SK-N-SH (cell line): Measurements from ENCODE around the gene RASSF9. TPM values are rescaled to one million over a fixed set of nuclear protein-coding genes. Genes with fewer than 3 reads are reported as not detected.

Experiments used
- CTCF ChIA-PET: fragments of 300-600, 350-600 bp; formaldehyde crosslinking; extraction: SDS; loops from one replicate; lab custom pipeline; 2021; lab: Yijun Ruan, JAX
- POLR2A ChIA-PET: fragments of 350-600 bp; sonication (Branson Sonifier 250); formaldehyde crosslinking; extraction: SDS; loops from one replicate; lab custom pipeline; 2020; ENCODE audit warnings: antibody characterized with exemption, inconsistent platforms; lab: Yijun Ruan, JAX
- DNase-seq: peaks from one replicate; pipeline ENCODE4 v3.0.0; 2012
- H2AFZ ChIP-seq: fragments of 200-600 bp; sonication (generic); 2 replicates; pipeline ENCODE4 v1.8.1; 2016; ENCODE audit warnings: antibody characterized with exemption, mild to moderate bottlenecking, low read depth
- H3F3A ChIP-seq: fragments of 200-600 bp; sonication (generic); replicated peaks from 2 replicates; pipeline ENCODE3; 2016; ENCODE audit warnings: antibody characterized with exemption, mild to moderate bottlenecking; ENCODE audit not compliant: insufficient read depth
- H3K27ac ChIP-seq, 2 experiments: fragments of 200-500 bp in 1 of 2; fragments of 200-600 bp in 1 of 2; sonication (Bioruptor generic) in 1 of 2; sonication (generic), shearing (Covaris generic) in 1 of 2; 2 replicates each; pipeline versions ENCODE4 v1.5.1 to v1.6.1; 2014 to 2016; ENCODE audit warnings: low read depth in 2 of 2, inconsistent platforms in 1 of 2, low read length in 1 of 2, mild to moderate bottlenecking in 1 of 2, mixed read lengths in 1 of 2
- H3K27me3 ChIP-seq: fragments of 200-600 bp; sonication (generic), shearing (Covaris generic); 2 replicates; pipeline ENCODE4 v1.6.1; 2016; ENCODE audit warnings: mixed run types; ENCODE audit not compliant: insufficient read depth
- H3K36me3 ChIP-seq, 2 experiments: fragments of 200-500 bp in 1 of 2; fragments of 200-600 bp in 1 of 2; sonication (Bioruptor generic) in 1 of 2; sonication (generic) in 1 of 2; replicated peaks in 1 of 2; 2 replicates each; pipeline versions ENCODE3 to v1.5.1; 2014 to 2016; ENCODE audit warnings: low read length in 1 of 2, mild to moderate bottlenecking in 1 of 2; ENCODE audit not compliant: insufficient read depth in 2 of 2, control insufficient read depth in 1 of 2
- H3K4me1 ChIP-seq, 2 experiments: fragments of 200-500 bp in 1 of 2; fragments of 200-600 bp in 1 of 2; sonication (Bioruptor generic) in 1 of 2; sonication (generic), shearing (Covaris generic) in 1 of 2; 2 replicates each; pipeline versions ENCODE4 v1.5.1 to v1.6.1; 2014 to 2016; ENCODE audit warnings: low read depth in 1 of 2, low read length in 1 of 2, mixed run types in 1 of 2; ENCODE audit not compliant: insufficient read depth in 2 of 2, control insufficient read depth in 1 of 2
- H3K4me2 ChIP-seq: fragments of 200-600 bp; sonication (generic), shearing (Covaris generic); 2 replicates; pipeline ENCODE4 v1.6.1; 2017; ENCODE audit warnings: mixed run types
- H3K4me3 ChIP-seq, 2 experiments: fragments of 200-500 bp in 1 of 2; fragments of 200-600 bp in 1 of 2; sonication (Bioruptor generic) in 1 of 2; sonication (generic), shearing (Covaris generic) in 1 of 2; 2 replicates each; pipeline versions ENCODE4 v1.5.1 to v1.8.1; 2014 to 2016; ENCODE audit warnings: low read depth in 2 of 2, inconsistent platforms in 1 of 2, low read length in 1 of 2, mild to moderate bottlenecking in 1 of 2, mixed read lengths in 1 of 2, moderate library complexity in 1 of 2
- H3K79me2 ChIP-seq: fragments of 200-600 bp; sonication (generic); 2 replicates; pipeline ENCODE4 v1.8.1; 2017; ENCODE audit warnings: mild to moderate bottlenecking; ENCODE audit not compliant: insufficient read depth
- H3K9ac ChIP-seq: fragments of 200-600 bp; sonication (generic); 2 replicates; pipeline ENCODE4 v1.6.1; 2017; ENCODE audit warnings: mixed run types
- H3K9me2 ChIP-seq: fragments of 200-600 bp; sonication (generic); 2 replicates; pipeline ENCODE4 v1.6.1; 2017; ENCODE audit warnings: mixed run types
- H3K9me3 ChIP-seq: fragments of 200-600 bp; sonication (generic); 2 replicates; pipeline ENCODE4 v1.6.1; 2017; ENCODE audit warnings: mixed run types, mild to moderate bottlenecking, moderate library complexity
- H4K20me1 ChIP-seq: fragments of 200-600 bp; sonication (generic); 2 replicates; pipeline ENCODE4 v1.6.1; 2017; ENCODE audit warnings: mild to moderate bottlenecking, mixed run types; ENCODE audit not compliant: insufficient read depth
- EZH2phosphoT487 ChIP-seq: fragments of 200-600 bp; sonication (generic); IDR thresholded peaks from 2 replicates; pipeline ENCODE4 v1.6.1; 2017; ENCODE audit warnings: low read depth, mixed run types, mild to moderate bottlenecking, antibody characterized with exemption, moderate library complexity, borderline replicate concordance
- FOSL2 ChIP-seq: IDR thresholded peaks from 2 replicates; pipeline ENCODE4 v1.4.0; 2012; ENCODE audit warnings: low read depth, mild to moderate bottlenecking, moderate library complexity, borderline replicate concordance
- FOXJ3 ChIP-seq: sonication (generic); formaldehyde crosslinking; IDR thresholded peaks from 2 replicates; pipeline ENCODE4 v1.5.1; 2020; ENCODE audit warnings: mild to moderate bottlenecking, missing genetic modification reagents
- IRF3 ChIP-seq: fragments of 150-350 bp; IDR thresholded peaks from 2 replicates; pipeline ENCODE4 v1.6.1; 2016; ENCODE audit warnings: mild to moderate bottlenecking, low read depth, low read length
- MEF2A ChIP-seq: IDR thresholded peaks from 2 replicates; pipeline ENCODE4 v1.4.0; 2012; ENCODE audit warnings: low read depth, borderline replicate concordance
- MXI1 ChIP-seq: IDR thresholded peaks from 2 replicates; pipeline ENCODE4 v1.6.1; 2012; ENCODE audit warnings: mild to moderate bottlenecking, low read depth, low read length, improper control_type of control experiment
- NFIC ChIP-seq: IDR thresholded peaks from 2 replicates; pipeline ENCODE4 v1.4.0; 2012; ENCODE audit warnings: borderline replicate concordance
- RCOR1 ChIP-seq: fragments of 150-350 bp; IDR thresholded peaks from 2 replicates; pipeline ENCODE4 v1.6.1; 2017; ENCODE audit warnings: antibody characterized with exemption, low read length
- REST ChIP-seq: IDR thresholded peaks from 2 replicates; pipeline ENCODE4 v1.6.1; 2012; ENCODE audit warnings: mild to moderate bottlenecking, low read depth, low read length, moderate library complexity
- RFX5 ChIP-seq: IDR thresholded peaks from 2 replicates; pipeline ENCODE4 v1.6.1; 2012; ENCODE audit warnings: mild to moderate bottlenecking, improper control_type of control experiment, low read length
- RXRA ChIP-seq: IDR thresholded peaks from 2 replicates; pipeline ENCODE4 v1.4.0; 2012; ENCODE audit warnings: low read depth, mild to moderate bottlenecking, borderline replicate concordance
- SMC3 ChIP-seq: IDR thresholded peaks from 2 replicates; pipeline ENCODE4 v1.6.1; 2012; ENCODE audit warnings: low read depth, low read length, improper control_type of control experiment
- TCF12 ChIP-seq: IDR thresholded peaks from 2 replicates; pipeline ENCODE4 v1.4.0; 2012
- USF2 ChIP-seq: fragments of 150-350 bp; IDR thresholded peaks from 2 replicates; pipeline ENCODE4 v1.6.1; 2017; ENCODE audit warnings: antibody characterized with exemption, low read length, low read depth, borderline replicate concordance
- WGBS: methylation state at CpG from one replicate; pipeline ENCODE4 v1.1.6; 2017; ENCODE audit warnings: low lambda C conversion rate; 5-methylcytosine and 5-hydroxymethylcytosine counted together
- polyA plus RNA-seq, 3 experiments: library from polyadenylated mRNA; depleted of rRNA; stranded (reverse); fragments of >200 nt; gene quantifications; 2 replicates each; pipeline ENCODE4 v1.2.3, GENCODE V29; 2012

The RASSF9 gene
- polyA plus RNA-seq, 1 of the 3 experiments (the other 2 are of a cell fraction) = 0.21 TPM

- no peaks in the 10 kb centered on the region for H3K9me2 ChIP-seq
- no peak overlapping the region for H3K9ac ChIP-seq
- H3K4me3 ChIP-seq = no peak overlapping the region
- H3K27me3 ChIP-seq = no peaks in the 10 kb centered on the region
- 68% methylated on average over 2 of the region's 2 CpGs for whole genome bisulfite sequencing
- H3K4me2 ChIP-seq = no peak overlapping the region
- no peaks in the 10 kb centered on the region for H3K36me3 ChIP-seq
- ChIA-PET POLR2A (no interaction called here), CTCF (no interaction called here)
- peaks cover 0 to 4% of the 10 kb centered on the region in 2 experiments; a peak in 1 of 4 replicates for H3K4me1 ChIP-seq
- no peaks in the 10 kb centered on the region for H3F3A ChIP-seq
- DNase-seq = no peak
- H3K79me2 ChIP-seq = no peaks in the 10 kb centered on the region
- H3K27ac ChIP-seq = no peak overlapping the region
- H2AFZ ChIP-seq = no peak overlapping the region
- H4K20me1 ChIP-seq = no peaks in the 10 kb centered on the region
- H3K9me3 ChIP-seq = no peaks in the 10 kb centered on the region
- TF ChIP-seq RFX5 = no peak
- TF ChIP-seq RXRA = no peak
- no peak for TF ChIP-seq RCOR1
- no peak for TF ChIP-seq TCF12
- no peak for TF ChIP-seq IRF3
- TF ChIP-seq FOXJ3 (CRISPR knock-in tag) = no peak
- TF ChIP-seq SMC3 = no peak
- no peak for TF ChIP-seq MEF2A
- no peak for TF ChIP-seq FOSL2
- no peak for TF ChIP-seq REST
- TF ChIP-seq MXI1 = no peak
- TF ChIP-seq NFIC = no peak
- no peak for TF ChIP-seq USF2
- TF ChIP-seq EZH2phosphoT487 = no peak
Measured at GRCh38 chr12:85798122-85798521, 38.1 kb downstream of the RASSF9 start.
